ENCODE data around the gene GABRD. TPM values are rescaled to one million over a fixed set of nuclear protein-coding genes. Genes with fewer than 3 reads are reported as not detected.

Gene GABRD
- total and polyA plus RNA-seq, 2 experiments from 2014 or later, result not detected

- Histone ChIP-seq H3K79me2 (ENCODE audit: insufficient read depth) (no peaks in the 10 kb centered on the region), H3K4me2 (ENCODE audit: unreplicated experiment) (no peak overlapping the region), H3K4me1 (ENCODE audit: insufficient read depth) (no peaks in the 10 kb centered on the region), H3K27me3 (replicated peaks; ENCODE audit: insufficient read depth) (no peaks in the 10 kb centered on the region), H3K9me2 (ENCODE audit: insufficient read depth) (no peaks in the 10 kb centered on the region), H2AFZ (no peak overlapping the region), H3K36me3 (ENCODE audit: low read depth) (no peaks in the 10 kb centered on the region), H4K20me1 (ENCODE audit: insufficient read depth) (no peaks in the 10 kb centered on the region), H3K4me3 (no peak overlapping the region), H3K9me3 (ENCODE audit: low read depth) (no peaks in the 10 kb centered on the region), H3K9ac (no peak overlapping the region), H3F3A (ENCODE audit: insufficient read depth) (no peaks in the 10 kb centered on the region), H3K27ac (no peak overlapping the region)
- TF ChIP-seq EZH2 (IDR thresholded peaks at IDR 0.05; ENCODE audit: insufficient read depth, poor library complexity, severe bottlenecking) (no peak), EZH2phosphoT487 (IDR thresholded peaks at IDR 0.05; ENCODE audit: insufficient read depth, low read depth) (no peak)
- in situ Hi-C loops (cut with MboI), result no loop called here
- DNase-seq, result no peak
- 76 to 78% methylated on average over 16 of the region's 16 CpGs for WGBS, 2 experiments (ENCODE audit: low coverage in 1 of 2, low lambda C conversion rate in 2 of 2, missing lambda C conversion rate in 2 of 2)
These were observed 61.0 kb downstream of the GABRD start for GRCh38 chr1:2080140-2080539.

Other genes with a start within 250 kb of the GABRD start
- gene NADK, start 240.9 kb upstream of the GABRD start, total RNA-seq (2014; rRNA removed; shearing (Covaris generic)), result 43.0 and 45.4 TPM in 2 replicates
- 43.1 and 43.9 TPM in 2 replicates for gene NADK, start 240.9 kb upstream of the GABRD start, polyA plus RNA-seq (2016; fragmentation: Nextera tagmentation; extraction: Ambion mirVana)
- gene GNB1, start 128.3 kb upstream of the GABRD start, total RNA-seq (2014; rRNA removed; shearing (Covaris generic)), result 87.6 and 97.7 TPM in 2 replicates
- gene GNB1, start 128.3 kb upstream of the GABRD start, polyA plus RNA-seq (2016; fragmentation: Nextera tagmentation; extraction: Ambion mirVana), result 92.0 and 148 TPM in 2 replicates
- 0.11 and 0.51 TPM in 2 replicates for gene CALML6, start 104.1 kb upstream of the GABRD start, total RNA-seq (2014; rRNA removed; shearing (Covaris generic))
- gene CALML6, start 104.1 kb upstream of the GABRD start, polyA plus RNA-seq (2016; fragmentation: Nextera tagmentation; extraction: Ambion mirVana), result not detected in 2 replicates
- not detected in 2 replicates for gene TMEM52, start 100.1 kb upstream of the GABRD start, total RNA-seq (2014; rRNA removed; shearing (Covaris generic))
- gene TMEM52, start 100.1 kb upstream of the GABRD start, polyA plus RNA-seq (2016; fragmentation: Nextera tagmentation; extraction: Ambion mirVana), result 0.28 and 0.40 TPM in 2 replicates
- gene CFAP74, start 15.6 kb upstream of the GABRD start, total RNA-seq (2014; rRNA removed; shearing (Covaris generic)), result not detected in 2 replicates
- gene CFAP74, start 15.6 kb upstream of the GABRD start, polyA plus RNA-seq (2016; fragmentation: Nextera tagmentation; extraction: Ambion mirVana), result not detected in 2 replicates
- 0.63 and 1.4 TPM in 2 replicates for gene PRKCZ, start 31.1 kb downstream of the GABRD start, total RNA-seq (2014; rRNA removed; shearing (Covaris generic))
- gene PRKCZ, start 31.1 kb downstream of the GABRD start, polyA plus RNA-seq (2016; fragmentation: Nextera tagmentation; extraction: Ambion mirVana), result 2.8 and 3.4 TPM in 2 replicates
- gene FAAP20, start 175.4 kb downstream of the GABRD start, total RNA-seq (2014; rRNA removed; shearing (Covaris generic)), result 33.4 and 34.5 TPM in 2 replicates
- 122 and 127 TPM in 2 replicates for gene FAAP20, start 175.4 kb downstream of the GABRD start, polyA plus RNA-seq (2016; fragmentation: Nextera tagmentation; extraction: Ambion mirVana)
- 23.1 and 26.8 TPM in 2 replicates for gene SKI, start 209.0 kb downstream of the GABRD start, total RNA-seq (2014; rRNA removed; shearing (Covaris generic))
- 3.8 and 4.0 TPM in 2 replicates for gene SKI, start 209.0 kb downstream of the GABRD start, polyA plus RNA-seq (2016; fragmentation: Nextera tagmentation; extraction: Ambion mirVana)